ENCODE results near the gene PIGQ.

GRCh38 chr16:535446-536405 lies 34.0 kb upstream of the PIGQ start:
- TF ChIP-seq CTCF (IDR thresholded peaks at IDR 0.05) (no peak), POLR2A (IDR thresholded peaks at IDR 0.05) (no peak)
